Measurements from ENCODE around the gene SCTR.

SCTR gene

GRCh38 chr2:119523952-119524694 lies at the start of gene SCTR:
TSS of gene SCTR (minus strand) at chr2:119524483. CDS start at chr2:119524226, 257 bp downstream.
- no peak for DNase-seq (ENCODE audit: low read depth)

GRCh38 chr2:119567292-119567691 lies 43.0 kb upstream of the SCTR start:
- no peak for DNase-seq (ENCODE audit: low read depth)

DNA sequence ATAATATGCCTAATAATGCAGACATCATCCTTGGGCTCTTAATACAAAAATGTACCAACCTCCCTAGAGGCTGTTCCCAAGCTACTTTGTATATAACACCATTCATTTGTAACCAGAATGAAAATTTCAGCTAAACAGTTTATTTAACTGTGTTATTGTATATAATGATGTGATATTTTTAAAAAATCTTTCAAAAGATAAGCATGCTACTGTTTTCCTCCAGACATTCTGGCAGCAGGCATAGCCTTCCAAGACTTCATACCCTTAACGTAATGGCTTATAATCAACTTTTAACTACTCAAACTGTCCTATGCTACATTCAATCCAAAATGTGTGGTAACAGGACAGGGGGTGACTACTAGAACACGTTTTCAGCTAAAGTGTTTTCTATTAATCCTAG lies 41.2 kb upstream of the SCTR start:
- no peak for DNase-seq (ENCODE audit: low read depth)

DNA sequence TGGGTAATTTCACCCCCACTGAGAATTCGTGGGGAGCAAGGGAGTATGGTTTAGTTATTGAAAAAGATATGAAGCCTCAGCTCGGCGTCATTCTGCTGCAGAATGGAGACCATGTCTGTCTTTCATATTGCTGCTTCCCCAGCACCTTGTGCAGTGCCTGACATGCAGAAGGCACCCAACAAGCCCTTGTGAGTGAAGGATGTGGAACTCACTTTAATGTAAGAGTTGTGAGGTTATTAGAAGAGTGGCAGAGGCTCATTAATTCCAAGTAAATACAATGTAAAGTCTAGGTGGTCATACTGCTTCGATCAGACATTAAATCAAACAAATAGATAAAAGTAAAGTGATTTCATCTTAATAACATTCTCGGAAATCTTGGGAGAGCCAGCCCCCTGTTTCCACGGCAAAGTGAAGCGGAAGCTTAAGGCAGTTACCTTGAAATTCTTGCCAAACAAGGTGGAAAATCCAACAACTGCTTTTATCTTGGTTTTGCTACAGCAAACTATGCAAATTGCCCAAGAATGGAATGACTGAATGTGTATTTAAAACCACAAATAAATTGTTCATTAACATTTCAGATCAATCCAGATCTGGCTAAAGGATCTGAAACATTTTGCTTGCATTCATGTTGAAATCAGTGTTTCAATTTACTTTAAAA lies 29.5 kb upstream of the SCTR start:
- DNase-seq (ENCODE audit: low read depth), result no peak

- DNase-seq (ENCODE audit: low read depth), result no peak
Measured at GRCh38 chr2:119552902-119553301, 28.6 kb upstream of the SCTR start.

DNA sequence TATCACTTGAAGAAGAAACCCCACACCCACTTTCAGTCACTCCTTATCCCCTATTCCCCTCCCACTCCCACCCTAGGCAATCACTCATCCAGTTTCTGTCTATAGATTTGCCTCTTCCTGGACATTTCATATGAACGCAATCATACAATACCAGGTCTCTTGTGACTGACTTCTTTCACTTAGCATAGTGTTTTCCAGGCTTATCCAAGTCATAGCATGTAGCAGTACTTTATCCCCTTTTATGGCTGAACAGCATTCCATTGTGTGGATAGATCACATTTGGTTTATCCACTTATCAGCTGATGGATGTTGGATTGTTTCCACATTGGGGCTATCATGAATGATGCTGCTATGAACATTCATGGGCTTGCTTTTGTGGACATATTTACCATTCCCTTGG lies 26.6 kb upstream of the SCTR start:
- no peak for DNase-seq (ENCODE audit: low read depth)

DNA sequence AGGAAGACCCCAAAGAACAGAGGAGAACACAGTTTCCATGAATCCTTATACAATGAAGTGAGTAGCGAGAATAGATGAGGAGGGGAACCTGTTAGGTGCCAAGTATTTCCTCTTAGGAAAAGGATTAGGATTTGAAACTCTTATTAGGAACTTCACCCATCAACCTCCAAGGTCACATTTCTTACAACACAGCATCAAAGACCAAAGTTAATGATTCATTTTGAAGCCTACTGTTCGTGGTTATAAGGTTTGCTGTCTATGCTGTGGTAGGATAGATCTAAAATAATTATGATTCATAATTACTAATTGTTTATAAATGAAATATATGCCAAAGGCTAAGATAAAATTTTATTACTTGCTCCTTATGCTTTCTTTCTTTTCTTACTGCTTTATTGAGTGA lies 26.1 kb upstream of the SCTR start:
- no peak for DNase-seq (ENCODE audit: low read depth)

GRCh38 chr2:119549241-119549640 lies 25.0 kb upstream of the SCTR start:
- no peak for DNase-seq (ENCODE audit: low read depth)

DNA sequence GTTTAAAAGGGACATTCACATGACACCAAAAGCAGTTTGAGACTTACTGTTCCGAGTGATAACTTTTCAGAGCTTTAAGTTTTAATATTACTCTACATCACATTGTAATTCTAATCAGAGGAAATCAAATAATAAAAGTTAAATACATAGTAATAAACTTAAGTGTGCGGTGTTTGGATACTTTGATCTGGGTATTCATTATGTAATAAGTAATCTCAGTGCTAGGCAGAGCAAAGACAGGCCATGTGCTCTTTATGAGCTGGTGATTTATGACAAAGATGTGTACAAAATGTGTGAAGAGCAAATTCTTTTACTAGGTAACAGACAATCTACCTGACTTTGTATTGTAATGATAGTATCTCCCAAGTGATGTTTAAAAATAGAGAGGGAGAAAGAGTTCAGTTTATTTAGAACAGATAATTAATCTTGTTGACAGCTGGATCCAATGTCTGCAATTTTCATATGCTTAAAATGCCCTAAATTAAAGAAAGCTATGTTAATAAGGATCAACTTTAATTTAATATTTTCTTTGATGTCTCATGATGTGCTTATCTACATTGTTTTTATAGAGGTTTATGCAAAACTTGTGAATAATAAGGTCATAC lies 24.3 kb upstream of the SCTR start:
- no peak for DNase-seq (ENCODE audit: low read depth)

- no peak for DNase-seq (ENCODE audit: low read depth)
Measured at GRCh38 chr2:119546447-119546767, 22.1 kb upstream of the SCTR start.

DNA sequence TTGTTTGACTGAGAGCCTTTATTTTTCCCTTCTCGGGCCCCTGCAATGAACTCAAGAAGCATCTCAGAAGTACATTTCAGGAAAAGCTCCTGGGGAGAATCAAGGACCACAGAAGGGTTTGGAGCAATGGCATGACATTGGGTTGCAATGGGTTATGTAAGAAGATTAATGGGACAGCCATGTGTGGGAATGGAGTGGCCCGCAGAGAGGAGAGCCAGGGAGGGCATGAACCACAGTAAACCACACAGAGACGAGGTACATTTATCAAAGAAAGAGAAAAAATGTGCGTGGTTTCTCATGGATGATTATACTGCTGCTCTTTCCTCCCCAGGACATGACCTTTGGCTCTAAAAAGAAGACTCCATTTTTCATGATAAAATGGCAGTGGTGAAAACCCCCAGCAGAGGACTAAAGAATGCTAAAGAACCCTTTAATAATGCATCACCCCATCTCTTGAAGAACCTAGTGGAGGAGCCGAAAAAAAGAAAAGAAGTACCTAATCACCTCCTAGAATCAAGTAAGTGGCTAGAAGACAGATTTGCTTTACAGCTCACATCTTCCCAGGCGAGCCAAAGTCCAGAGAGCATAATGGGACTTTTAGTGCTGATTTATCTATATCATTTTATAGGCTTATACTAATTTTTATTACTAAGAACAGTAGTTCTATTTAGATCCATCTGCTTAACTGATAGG lies 21.6 kb upstream of the SCTR start:
- DNase-seq (ENCODE audit: low read depth), result no peak

DNA sequence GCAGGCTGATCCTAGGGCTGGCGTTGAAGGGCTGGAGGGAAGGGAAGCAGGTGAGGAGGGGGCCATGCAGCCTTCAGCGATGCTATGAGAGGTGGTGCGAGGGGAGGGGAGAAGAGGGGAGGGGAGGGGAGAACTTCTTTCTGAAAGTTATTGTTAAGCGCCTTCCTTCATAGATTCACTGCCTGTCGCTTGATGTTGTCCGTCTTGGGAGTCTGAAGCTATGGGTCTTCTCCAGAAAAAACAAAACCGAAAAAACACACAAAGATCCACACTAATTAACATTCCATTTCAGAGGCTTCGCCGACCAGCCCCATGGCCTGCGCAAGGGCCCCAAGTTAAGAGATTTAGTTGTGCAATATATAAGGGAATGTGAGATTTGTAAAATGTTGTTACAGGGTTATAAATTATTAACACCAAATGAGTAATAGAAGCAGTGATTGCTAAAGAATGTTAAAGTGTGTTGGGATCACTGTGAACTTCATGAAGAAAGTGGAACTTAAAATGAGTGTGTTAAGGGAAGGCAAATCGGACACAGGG lies 20.7 kb upstream of the SCTR start:
- no peak for DNase-seq (ENCODE audit: low read depth)

DNA sequence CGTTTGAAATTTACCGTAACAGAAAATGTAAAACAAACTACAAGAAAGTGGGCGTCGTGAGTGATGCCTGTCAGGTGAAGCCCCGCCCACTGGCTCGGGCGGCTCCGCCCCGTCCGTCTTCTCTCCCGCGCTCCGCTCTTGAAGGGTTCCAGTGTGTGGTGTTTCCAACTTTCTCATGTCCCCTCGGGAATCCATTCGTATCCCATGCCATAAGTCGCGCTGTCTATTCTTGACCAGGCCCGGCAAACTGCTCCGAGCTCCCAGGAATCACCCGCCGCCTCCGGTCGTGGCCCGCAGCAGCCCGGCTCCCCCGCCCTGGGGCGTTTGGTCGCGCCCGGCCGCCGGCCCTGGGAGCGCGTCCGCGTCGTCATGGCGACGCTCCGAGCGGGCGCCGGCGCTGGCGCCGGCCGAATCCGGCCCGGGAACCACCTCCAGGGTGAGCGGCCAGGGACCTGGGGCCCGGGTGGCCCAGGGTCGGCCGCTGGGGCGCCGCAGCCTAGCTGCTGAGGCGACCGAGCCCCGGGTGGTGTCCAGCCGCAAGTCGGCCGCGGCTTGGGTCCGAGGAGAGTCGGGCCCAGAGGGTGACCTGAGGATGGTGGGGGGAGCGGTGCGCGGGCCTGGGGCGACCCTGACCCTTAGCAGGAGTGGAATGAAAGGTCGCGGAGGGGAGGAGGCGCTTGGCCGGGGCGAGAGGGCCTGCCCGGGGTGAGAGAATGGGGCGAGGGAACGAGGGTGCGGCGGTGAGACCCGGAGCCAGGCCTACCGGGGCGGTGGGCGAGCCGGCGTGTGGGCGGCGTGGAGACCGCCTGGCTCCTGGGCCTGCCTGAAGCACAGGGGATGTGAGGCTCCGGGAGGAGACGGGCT lies 20.0 kb upstream of the SCTR start, which contains the start of gene CFAP221:
Gene CFAP221, plus strand, starts transcription at position 375 of the 864 bp plus-strand sequence. CDS start 1,683 bp downstream, outside the sequence.
- DNase-seq (ENCODE audit: low read depth), result no peak

DNA sequence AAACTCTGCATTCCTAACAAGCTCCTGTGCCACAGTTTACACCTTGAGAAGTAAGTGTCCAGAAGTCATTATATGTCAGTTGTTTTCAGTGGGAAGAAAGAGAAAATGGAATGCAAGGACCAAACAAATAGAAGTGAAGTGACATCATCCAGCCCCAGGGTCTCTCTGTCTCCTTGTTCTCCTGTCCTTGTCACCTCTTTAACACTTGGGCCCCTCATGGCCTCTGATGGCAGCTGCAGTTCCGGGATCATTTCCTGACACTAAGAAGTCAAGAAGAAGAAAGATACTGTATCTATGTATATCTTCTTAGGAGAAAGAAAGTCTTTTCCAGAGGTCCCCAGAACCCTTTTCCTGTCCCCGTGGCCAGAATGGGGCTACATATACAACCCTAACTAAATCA lies 17.2 kb upstream of the SCTR start:
- no peak for DNase-seq (ENCODE audit: low read depth)

DNA sequence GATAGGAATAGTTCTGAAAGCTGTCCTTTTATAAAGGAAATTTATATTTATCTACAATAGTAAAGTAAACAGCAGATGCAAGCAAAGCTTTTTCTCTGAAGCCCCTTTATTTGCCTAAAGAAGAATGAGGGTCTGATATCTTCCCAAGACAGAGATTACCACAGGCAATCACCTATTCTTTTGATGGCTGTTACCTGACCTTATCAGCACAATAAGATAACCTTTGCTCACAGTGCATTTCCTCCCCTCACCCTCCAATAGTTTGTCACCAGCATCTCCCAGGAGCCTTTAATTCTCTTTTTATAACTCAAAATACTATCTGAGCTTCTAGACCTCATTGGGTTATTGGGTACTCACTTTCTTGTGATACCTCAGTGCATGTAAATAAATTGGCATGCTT lies 13.5 kb upstream of the SCTR start:
- no peak for DNase-seq (ENCODE audit: low read depth)

GRCh38 chr2:119536707-119537106 lies 12.4 kb upstream of the SCTR start:
- DNase-seq (ENCODE audit: low read depth), result no peak

DNA sequence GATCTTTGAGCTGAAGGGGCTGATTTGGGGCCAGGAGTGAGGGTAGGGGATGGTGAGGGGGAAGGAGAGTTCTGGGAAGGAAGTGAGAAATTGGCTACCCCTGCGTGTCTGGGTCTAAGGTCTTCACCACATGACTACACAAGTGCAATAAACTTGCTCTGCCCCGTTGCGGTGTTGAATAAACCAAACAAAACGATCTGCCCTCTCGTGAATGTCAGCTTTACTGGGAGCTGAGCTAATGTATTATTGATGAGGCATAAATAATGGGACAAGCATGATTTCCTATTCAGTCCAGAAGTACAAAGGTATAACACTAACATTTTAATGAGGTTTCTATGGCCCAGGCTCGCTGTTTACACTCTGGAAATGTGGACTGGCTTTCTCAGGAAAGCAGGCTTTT lies 11.9 kb upstream of the SCTR start:
- no peak for DNase-seq (ENCODE audit: low read depth)

DNA sequence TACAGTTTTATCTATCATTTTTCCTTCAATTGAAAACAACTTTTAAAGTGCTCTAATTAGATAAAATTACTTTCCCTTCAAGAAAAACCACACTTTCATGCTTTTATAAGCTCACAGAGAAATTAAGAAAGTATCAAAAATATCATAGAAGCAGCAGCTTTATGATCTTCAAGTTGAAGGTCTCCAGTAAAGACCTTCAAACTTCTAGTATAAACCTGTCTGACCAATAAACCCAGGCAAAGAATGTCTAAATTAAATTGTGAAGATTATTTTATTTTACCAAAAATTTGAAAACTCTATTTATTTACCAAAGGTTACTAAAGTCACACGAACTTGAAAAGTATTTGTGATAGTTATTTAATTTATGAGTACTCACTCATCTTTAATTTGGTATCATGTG lies 9.3 kb upstream of the SCTR start:
- no peak for DNase-seq (ENCODE audit: low read depth)

DNA sequence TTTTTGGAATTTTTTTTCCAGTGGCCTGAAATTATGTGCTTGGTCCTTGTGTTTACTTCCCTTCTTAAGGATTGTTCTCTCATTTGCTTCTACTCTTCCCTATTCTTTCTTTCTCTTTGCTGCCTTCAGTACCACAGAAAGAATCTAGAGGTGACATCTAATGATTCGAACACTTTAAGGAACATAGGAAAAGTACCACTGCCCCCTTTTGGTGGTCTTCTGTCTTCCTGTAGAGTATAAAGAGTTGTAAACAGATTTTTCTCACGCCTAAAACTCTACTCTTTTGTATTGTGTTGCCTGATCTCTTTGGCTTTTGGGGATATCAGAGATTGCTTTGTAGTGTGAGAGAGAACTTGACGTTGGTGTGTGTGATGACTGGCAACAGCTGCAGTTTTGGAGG lies 7.0 kb upstream of the SCTR start:
- no peak for DNase-seq (ENCODE audit: low read depth)

- DNase-seq (ENCODE audit: low read depth), result no peak
Measured at GRCh38 chr2:119527999-119528398, 3.7 kb upstream of the SCTR start.

- no peak for DNase-seq (ENCODE audit: low read depth)
Measured at GRCh38 chr2:119525614-119526013, 1.3 kb upstream of the SCTR start.
